HG03439 (cell line): ENCODE results near the gene TMEM51.

ENCODE experiments used
- ATAC-seq: cut with Tn5 transposase; IDR thresholded peaks from one replicate; pipeline ENCODE4 v1.9.1; 2021; ENCODE audit warnings: mild to moderate bottlenecking, moderate library complexity; ENCODE audit not compliant: unreplicated experiment

Gene TMEM51

GRCh38 chr1:15152318-15153183 is 996 bp upstream of the TMEM51 start:
- ATAC-seq = no peak

GRCh38 chr1:15153842-15154479 is 414 bp downstream of the TMEM51 start:
- no peak for ATAC-seq

- ATAC-seq = no peak
Measured at GRCh38 chr1:15154480-15155036, 1.0 kb downstream of the TMEM51 start.

GRCh38 chr1:15155191-15155590 is 1.6 kb downstream of the TMEM51 start:
- no peak for ATAC-seq

- ATAC-seq = no peak
Measured at GRCh38 chr1:15155888-15156741, 2.6 kb downstream of the TMEM51 start.

GRCh38 chr1:15156807-15157380 is 3.3 kb downstream of the TMEM51 start:
- no peak for ATAC-seq

DNA sequence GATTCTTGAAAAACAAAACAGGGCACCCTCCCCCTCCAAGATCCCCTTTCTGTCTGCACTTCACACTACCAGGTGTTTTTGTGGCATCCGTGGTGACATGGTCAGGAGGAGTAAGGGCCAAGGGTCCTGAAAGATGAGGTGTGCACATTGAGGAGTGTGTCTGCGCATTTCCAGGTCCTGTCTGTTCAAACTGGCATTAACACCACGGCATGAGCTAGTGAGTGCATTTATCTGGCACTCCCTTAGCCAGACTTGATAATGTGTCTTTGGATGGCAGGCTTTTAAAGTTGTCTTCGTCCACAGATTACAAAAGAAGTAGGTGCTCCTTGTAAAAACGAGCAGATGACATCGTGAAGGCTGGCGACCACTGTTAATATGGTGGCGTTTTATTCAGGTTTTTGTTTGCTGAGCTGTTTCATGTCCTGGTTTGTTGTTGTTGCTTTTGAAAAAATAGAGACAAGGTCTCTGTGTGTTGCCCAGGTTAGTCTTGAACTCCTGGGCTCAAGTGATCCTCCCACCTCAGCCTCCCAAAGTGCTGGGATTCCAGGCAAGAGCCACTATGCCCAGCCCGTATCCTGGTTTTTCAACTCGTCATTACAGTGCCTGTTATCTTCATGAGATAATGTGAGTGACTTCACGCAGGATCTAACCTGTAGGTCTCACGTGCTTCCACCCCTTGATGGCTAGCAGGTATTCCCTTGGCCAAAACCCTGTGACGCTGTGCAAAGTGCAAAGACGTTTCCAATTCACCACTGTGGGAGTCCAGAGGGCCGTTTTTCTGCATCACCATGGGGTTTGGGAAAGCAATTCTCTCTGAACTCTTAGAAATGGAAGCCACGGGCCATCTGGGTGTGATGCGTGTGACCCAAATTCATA is 4.2 kb downstream of the TMEM51 start:
- no peak for ATAC-seq

DNA sequence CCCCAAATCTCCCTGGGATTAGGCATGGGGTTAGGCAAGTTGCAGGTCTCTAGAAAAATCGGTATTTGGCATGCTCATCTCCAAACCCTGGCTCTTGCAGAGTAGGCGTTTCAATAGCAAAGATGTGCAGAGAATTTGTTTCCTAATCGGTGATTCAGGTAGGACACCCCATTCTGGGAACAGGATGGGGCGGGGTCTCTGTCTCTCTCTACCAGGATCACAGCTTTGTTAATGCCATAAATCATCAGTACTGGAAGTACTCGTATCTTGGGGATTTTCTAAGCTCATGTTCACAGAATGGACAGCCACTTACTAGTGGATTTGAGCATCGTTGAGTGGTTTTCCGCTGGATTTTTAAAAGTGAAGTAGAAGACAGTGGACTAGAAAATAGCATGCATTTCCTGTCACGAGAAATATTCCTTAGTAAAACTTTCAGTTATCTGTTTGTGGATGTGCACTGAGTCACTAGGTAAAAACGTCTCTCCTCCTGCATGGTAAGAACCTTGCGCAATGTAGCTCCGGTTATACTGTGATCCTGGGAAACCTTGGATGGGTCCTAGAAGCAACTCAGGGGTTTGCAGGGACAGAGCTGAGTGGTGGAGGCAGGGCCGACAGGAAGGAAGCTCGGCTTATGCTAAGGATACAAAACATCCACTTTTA is 5.1 kb downstream of the TMEM51 start:
- ATAC-seq = no peak

DNA sequence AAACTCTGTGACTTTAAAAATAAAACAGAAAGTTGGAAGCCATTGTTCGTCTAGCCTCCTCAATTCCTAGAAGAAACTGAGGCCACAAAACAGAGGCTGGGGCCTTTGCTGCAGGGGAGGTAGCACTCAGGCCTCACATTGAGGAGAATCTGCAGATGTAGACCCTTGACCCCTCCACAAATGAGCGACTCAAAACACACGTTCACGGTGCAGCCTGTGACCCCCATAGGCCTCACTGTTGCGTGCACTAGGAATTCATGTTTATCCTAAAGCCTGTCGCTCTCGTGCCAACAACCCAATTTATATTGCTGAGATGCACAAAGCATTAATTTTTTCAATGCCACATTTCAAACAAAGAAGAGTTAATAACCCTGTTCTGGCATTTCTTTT is 5.6 kb downstream of the TMEM51 start:
- no peak for ATAC-seq

DNA sequence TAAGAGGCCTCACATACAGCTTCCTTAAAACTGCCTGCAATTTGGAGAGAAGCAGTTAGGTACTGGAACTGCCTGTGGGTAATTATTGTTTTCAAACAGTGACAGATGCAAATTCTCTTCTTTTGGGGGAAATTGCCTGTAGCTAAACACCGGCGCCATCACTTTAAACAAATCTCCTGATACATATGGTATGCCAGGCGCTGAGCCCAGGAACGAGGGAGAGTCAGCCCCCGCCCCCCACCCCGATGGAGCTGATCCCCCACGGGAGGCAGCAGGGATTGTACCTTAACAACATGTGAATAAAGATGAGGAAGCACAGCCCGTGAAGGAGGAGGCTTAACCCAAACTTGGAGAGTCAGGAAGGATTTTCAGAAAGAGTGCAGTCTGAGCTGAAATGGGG is 7.1 kb downstream of the TMEM51 start:
- ATAC-seq = no peak

DNA sequence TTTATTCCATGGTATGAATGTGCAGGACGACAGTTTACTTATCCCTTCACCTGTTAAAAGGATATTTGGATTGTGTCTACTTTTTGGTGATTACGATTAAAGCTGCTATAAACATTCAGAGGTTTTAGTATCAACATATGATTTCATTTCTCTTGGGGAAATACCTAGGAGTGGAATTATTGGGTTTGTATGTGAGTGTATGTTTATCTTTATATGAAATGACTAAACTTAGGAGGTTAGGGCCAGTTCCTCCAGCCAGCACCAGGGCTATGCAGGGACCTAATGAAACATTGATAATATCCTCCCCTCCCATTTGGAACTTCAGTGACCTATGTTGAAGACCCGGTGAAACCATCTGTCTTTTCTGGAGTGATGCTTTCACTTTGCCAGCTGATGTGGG is 13.8 kb downstream of the TMEM51 start:
- no peak for ATAC-seq

- no peak for ATAC-seq
Measured at GRCh38 chr1:15168479-15168878, 14.9 kb downstream of the TMEM51 start.

DNA sequence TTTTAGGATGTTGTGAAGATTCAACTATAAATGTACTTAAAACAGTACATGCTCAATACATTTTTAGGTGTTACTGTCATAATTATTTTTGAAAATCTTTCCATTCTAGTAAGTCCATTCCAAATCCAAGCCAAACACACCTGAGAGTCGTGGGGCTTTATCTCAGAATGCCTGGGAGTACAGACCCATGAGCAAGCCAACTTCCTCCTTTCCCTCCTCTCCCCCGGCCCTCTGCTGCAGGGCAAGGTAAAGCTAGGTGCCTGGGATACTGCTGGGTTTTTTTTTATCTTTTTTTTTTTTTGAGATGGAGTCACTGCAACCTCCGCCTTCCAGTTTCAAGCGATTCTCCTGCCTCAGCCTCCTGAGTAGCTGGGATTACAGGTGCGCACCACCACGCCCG is 16.5 kb downstream of the TMEM51 start:
- no peak for ATAC-seq

- ATAC-seq = no peak
Measured at GRCh38 chr1:15171271-15171908, 17.8 kb downstream of the TMEM51 start.

DNA sequence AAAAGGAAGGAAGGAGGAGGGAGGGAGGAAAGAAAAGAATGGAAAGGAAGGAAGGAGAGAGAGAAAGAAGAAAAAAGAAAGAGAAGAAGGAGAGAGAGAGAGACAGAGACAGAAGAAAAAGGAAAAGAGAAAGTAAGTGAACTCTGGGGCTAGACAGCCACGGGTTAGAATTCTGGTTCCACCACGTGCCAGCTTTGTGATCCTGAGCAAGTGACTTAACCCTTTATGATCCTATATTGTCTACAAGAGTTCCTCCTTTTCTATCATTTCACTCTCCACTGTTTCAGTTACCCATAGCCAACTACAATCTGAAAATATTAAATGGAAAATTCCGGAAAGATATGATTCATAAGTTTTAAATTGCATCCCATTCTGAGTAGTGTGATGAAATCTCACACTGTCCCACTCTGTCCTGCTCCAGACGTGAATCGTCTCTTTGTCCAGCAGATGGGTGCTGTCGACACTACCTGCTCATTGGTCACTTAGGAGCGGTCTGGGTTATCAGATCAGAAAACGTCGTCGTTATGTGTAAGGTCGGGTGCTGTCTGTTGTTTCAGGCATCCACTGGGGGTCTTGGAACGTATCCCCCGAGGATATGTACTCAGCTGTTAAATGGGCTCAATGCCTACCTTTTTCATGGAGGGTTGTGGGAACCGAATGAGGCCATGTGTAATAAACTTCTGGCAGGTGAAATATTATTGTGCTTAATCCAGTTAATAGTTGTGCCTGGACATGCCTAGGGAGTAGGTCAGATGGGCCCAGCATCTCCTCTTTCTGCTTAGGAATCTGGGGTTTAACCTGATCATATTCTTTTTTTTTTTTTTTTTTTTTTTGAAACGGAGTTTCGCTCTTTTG is 19.1 kb downstream of the TMEM51 start:
- ATAC-seq = no peak

GRCh38 chr1:15173863-15174614 is 20.5 kb downstream of the TMEM51 start:
- no peak for ATAC-seq

DNA sequence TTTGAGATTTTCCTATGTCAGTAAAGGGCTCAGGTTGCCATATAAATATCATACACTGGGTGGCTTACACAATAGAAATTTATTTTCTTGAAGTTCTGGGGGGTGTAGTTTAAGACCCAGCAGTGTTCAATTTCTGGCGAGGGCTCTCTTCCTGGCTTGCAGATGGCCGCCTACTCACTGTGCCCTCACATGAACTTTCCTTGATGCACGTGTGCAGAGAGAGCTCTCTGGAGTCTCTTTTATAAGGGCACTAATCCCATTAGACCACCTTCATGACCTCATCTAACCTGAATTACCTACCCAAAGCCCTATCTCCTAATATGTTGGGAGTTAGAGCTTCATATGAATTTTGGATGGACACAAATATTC is 21.1 kb downstream of the TMEM51 start:
- no peak for ATAC-seq
